A549 (cell line): ENCODE results near the gene KCNK2. TPM values are rescaled to one million over a fixed set of nuclear protein-coding genes. Genes with fewer than 3 reads are reported as not detected.

Experiments
- ATAC-seq, 2 experiments: fragments of 200-7000 bp in 1 of 2; fragments of >200 bp in 1 of 2; cut with Nextera tagmentation in 1 of 2; cut with Tn5 transposase in 1 of 2; 3 replicates each; pipeline versions ENCODE4 v1.8.0 to v1.9.1; 2018 to 2020; ENCODE audit warnings: mild to moderate bottlenecking in 1 of 2, moderate library complexity in 1 of 2
- CTCF ChIA-PET: fragments of 300-600 bp; sonication (Branson Sonifier 250); formaldehyde crosslinking; extraction: SDS; loops from one replicate; lab custom pipeline; 2021; ENCODE audit warnings: antibody characterized with exemption, inconsistent platforms; lab: Yijun Ruan, JAX
- POLR2A ChIA-PET: fragments of 350-600 bp; formaldehyde crosslinking; extraction: SDS; loops from one replicate; lab custom pipeline; 2021; ENCODE audit warnings: antibody characterized with exemption, inconsistent platforms; lab: Yijun Ruan, JAX
- DNase-seq, 2 experiments: peaks; one replicate each; pipeline versions ENCODE4 v3.0.0 to v3.0.0-alpha.2; 2011 to 2016; ENCODE audit warnings: low read depth in 1 of 2, low spot score in 1 of 2
- FAIRE-seq: peaks from 2 replicates; lab custom pipeline; 2011; peaks lifted over from hg19 to GRCh38; lab: Jason Lieb, UNC
- H3K27ac ChIP-seq, 2 experiments: fragments of >200 bp; sonication (Bioruptor Twin); formaldehyde crosslinking; 3 replicates each; pipeline ENCODE4 v1.5.1; 2016 to 2017
- H3K4me1 ChIP-seq: fragments of >200 bp; sonication (Bioruptor Twin); formaldehyde crosslinking; 3 replicates; pipeline ENCODE4 v1.6.1; 2016
- H3K4me2 ChIP-seq: fragments of >200 bp; sonication (Bioruptor Twin); formaldehyde crosslinking; 3 replicates; pipeline ENCODE4 v1.6.1; 2016
- H3K4me3 ChIP-seq: fragments of >200 bp; sonication (Bioruptor Twin); formaldehyde crosslinking; 3 replicates; pipeline ENCODE4 v1.5.1; 2016
- H3K9me3 ChIP-seq: fragments of >200 bp; sonication (Bioruptor Twin); formaldehyde crosslinking; 3 replicates; pipeline ENCODE4 v1.6.1; 2016
- CBX2 ChIP-seq: fragments of 200-600 bp; sonication (generic); IDR thresholded peaks from 2 replicates; pipeline ENCODE4 v1.6.1; 2016; ENCODE audit warnings: low read depth, mild to moderate bottlenecking, borderline replicate concordance
- CBX8 ChIP-seq: fragments of 200-600 bp; sonication (generic); IDR thresholded peaks from 2 replicates; pipeline ENCODE4 v1.6.1; 2016
- CEBPB ChIP-seq, 2 experiments: fragments of >200 bp in 1 of 2; sonication (Bioruptor Twin) in 1 of 2; formaldehyde crosslinking in 1 of 2; IDR thresholded peaks; 2 replicates each; pipeline ENCODE4 v1.6.1; 2012 to 2016
- CHD2 ChIP-seq: fragments of 150-350 bp; IDR thresholded peaks from 2 replicates; pipeline ENCODE4 v1.6.1; 2014; ENCODE audit warnings: low read length; ENCODE audit not compliant: partially characterized antibody
- CTCF ChIP-seq: fragments of >200 bp; sonication (Bioruptor Twin); formaldehyde crosslinking; IDR thresholded peaks from 3 replicates; pipeline ENCODE4 v1.5.1; 2016
- E2F6 ChIP-seq: IDR thresholded peaks from 2 replicates; pipeline ENCODE4 v1.6.1; 2012; ENCODE audit warnings: low read depth, borderline replicate concordance
- EP300 ChIP-seq, 2 experiments: fragments of >200 bp; sonication (Bioruptor Twin); formaldehyde crosslinking; IDR thresholded peaks; 2 replicates in 1 of 2; 3 replicates in 1 of 2; pipeline ENCODE4 v1.6.1; 2016 to 2017
- FOSL2 ChIP-seq, 2 experiments: fragments of 450-650 bp in 1 of 2; fragments of >200 bp in 1 of 2; sonication (Bioruptor Twin) in 1 of 2; formaldehyde crosslinking; IDR thresholded peaks; 2 replicates each; pipeline versions ENCODE4 v1.5.0 to v1.6.1; 2016 to 2020; ENCODE audit warnings: mild to moderate bottlenecking in 1 of 2, moderate library complexity in 1 of 2
- FOXS1 ChIP-seq: fragments of 250-450 bp; sonication (Bioruptor Pico); IDR thresholded peaks from 2 replicates; pipeline ENCODE4 v1.5.0; 2020; ENCODE audit warnings: mild to moderate bottlenecking, moderate library complexity
- GATA3 ChIP-seq: IDR thresholded peaks from 2 replicates; pipeline ENCODE4 v1.6.1; 2012; ENCODE audit warnings: borderline replicate concordance
- HEYL ChIP-seq: fragments of 250-450 bp; sonication (Bioruptor Pico); IDR thresholded peaks from 2 replicates; pipeline ENCODE4 v1.8.0; 2021; ENCODE audit warnings: mild to moderate bottlenecking, moderate library complexity
- HOXB5 ChIP-seq: fragments of 250-450 bp; sonication (Bioruptor Pico); IDR thresholded peaks from 2 replicates; pipeline ENCODE4 v1.5.0; 2020; ENCODE audit warnings: mild to moderate bottlenecking, moderate library complexity
- JUN ChIP-seq, 2 experiments: fragments of >200 bp; sonication (Bioruptor Twin); formaldehyde crosslinking; IDR thresholded peaks; 2 replicates in 1 of 2; 3 replicates in 1 of 2; pipeline ENCODE4 v1.6.1; 2016 to 2017
- JUNB ChIP-seq: fragments of >200 bp; sonication (Bioruptor Twin); formaldehyde crosslinking; IDR thresholded peaks from 2 replicates; pipeline ENCODE4 v1.6.1; 2016
- KDM1A ChIP-seq: fragments of 200-600 bp; sonication (generic); IDR thresholded peaks from 2 replicates; pipeline ENCODE4 v1.6.1; 2016; ENCODE audit warnings: low read depth, mild to moderate bottlenecking
- MAZ ChIP-seq: fragments of 150-350 bp; IDR thresholded peaks from 2 replicates; pipeline ENCODE4 v1.6.1; 2014; ENCODE audit warnings: antibody characterized with exemption, low read depth, low read length, borderline replicate concordance
- MYC ChIP-seq: IDR thresholded peaks from 2 replicates; pipeline ENCODE4 v1.6.1; 2012; ENCODE audit warnings: mild to moderate bottlenecking, inconsistent platforms, low read length, improper control_type of control experiment, borderline replicate concordance
- NR3C1 ChIP-seq: fragments of >200 bp; sonication (Bioruptor Twin); formaldehyde crosslinking; IDR thresholded peaks from 3 replicates; pipeline ENCODE4 v1.6.1; 2017
- RAD21 ChIP-seq, 2 experiments: fragments of >200 bp in 1 of 2; sonication (Bioruptor Twin) in 1 of 2; formaldehyde crosslinking in 1 of 2; IDR thresholded peaks in 1 of 2; conservative IDR thresholded peaks in 1 of 2; 2 replicates in 1 of 2; 3 replicates in 1 of 2; pipeline ENCODE4 v1.6.1; 2012 to 2018; ENCODE audit warnings: inconsistent platforms in 1 of 2
- RNF2 ChIP-seq: fragments of 200-600 bp; sonication (generic); IDR thresholded peaks from 2 replicates; pipeline ENCODE4 v1.6.1; 2016; ENCODE audit warnings: low read depth, mild to moderate bottlenecking, antibody characterized with exemption, moderate library complexity, borderline replicate concordance
- SREBF2 ChIP-seq: fragments of 450-650 bp; IDR thresholded peaks from 2 replicates; pipeline ENCODE4 v1.6.1; 2014; ENCODE audit warnings: mild to moderate bottlenecking, moderate library complexity
- USF2 ChIP-seq: fragments of 450-650 bp; IDR thresholded peaks from 2 replicates; pipeline ENCODE4 v1.6.1; 2014; ENCODE audit warnings: antibody characterized with exemption
- ZC3H11A ChIP-seq: fragments of 450-650 bp; IDR thresholded peaks from 2 replicates; pipeline ENCODE4 v1.6.1; 2014; ENCODE audit warnings: antibody characterized with exemption, mild to moderate bottlenecking
- ZSCAN20 ChIP-seq: fragments of 250-450 bp; sonication (Bioruptor Pico); IDR thresholded peaks from 2 replicates; pipeline ENCODE4 v1.8.0; 2022; ENCODE audit warnings: mild to moderate bottlenecking, moderate library complexity
- WGBS: methylation state at CpG from one replicate; pipeline ENCODE4 v1.1.6; 2017; ENCODE audit errors: missing lambda C conversion rate; 5-methylcytosine and 5-hydroxymethylcytosine counted together
- polyA plus RNA-seq, 4 experiments: library from polyadenylated mRNA; depleted of rRNA in 3 of 4; stranded (reverse); fragments of >200 nt; fragmentation: RNase III in 1 of 4; extraction: RNeasy Plus Mini Kit Qiagen cat#74134 plus additional on column Dnase treatment in 1 of 4; gene quantifications; 2 replicates in 3 of 4; 3 replicates in 1 of 4; pipeline ENCODE4 v1.2.3, GENCODE V29; 2011 to 2017
- TF ChIP-seq, protein P1 (sequence below): fragments of 250-450 bp; sonication (Bioruptor Pico); IDR thresholded peaks from 2 replicates; pipeline ENCODE4 v1.5.0; 2021; ENCODE audit warnings: mild to moderate bottlenecking, moderate library complexity, borderline replicate concordance

Gene KCNK2
- polyA plus RNA-seq, 2 of the 4 experiments (the other 2 are of a cell fraction) = 0.04 TPM; not detected in 1

- no peaks in the 10 kb centered on the region for H3K9me3 ChIP-seq
- CTCF ChIA-PET = interaction anchor here (0.8 to 1.3 kb wide), 2 partner anchors 127 to 513 kb away, joined by 3 to 5 read pairs; no protein-coding TSS in a partner anchor
- no peaks in the 10 kb centered on the region for H3K4me1 ChIP-seq
- H3K27ac ChIP-seq = no peak overlapping the region
- no peak for TF ChIP-seq KDM1A
- no peak for TF ChIP-seq NR3C1
- TF ChIP-seq CBX8 = no peak
- no peak for TF ChIP-seq SREBF2
- TF ChIP-seq CEBPB (IDR thresholded peaks at IDR 0.05) = no peak
- TF ChIP-seq JUNB = no peak
- TF ChIP-seq ZSCAN20 (CRISPR knock-in tag) = no peak
- no peak for TF ChIP-seq ZC3H11A
- no peak for TF ChIP-seq HOXB5 (CRISPR knock-in tag)
- FAIRE-seq (no peak), ATAC-seq (no peak), DNase-seq (no peak)
- 16% methylated on average over 2 of the region's 2 CpGs for WGBS
- no peak overlapping the region for H3K4me3 ChIP-seq
- no peak overlapping the region for H3K4me2 ChIP-seq
- POLR2A ChIA-PET = no interaction called here
Observed at GRCh38 chr1:215151841-215152549, 69.5 kb downstream of the KCNK2 start.

DNA sequence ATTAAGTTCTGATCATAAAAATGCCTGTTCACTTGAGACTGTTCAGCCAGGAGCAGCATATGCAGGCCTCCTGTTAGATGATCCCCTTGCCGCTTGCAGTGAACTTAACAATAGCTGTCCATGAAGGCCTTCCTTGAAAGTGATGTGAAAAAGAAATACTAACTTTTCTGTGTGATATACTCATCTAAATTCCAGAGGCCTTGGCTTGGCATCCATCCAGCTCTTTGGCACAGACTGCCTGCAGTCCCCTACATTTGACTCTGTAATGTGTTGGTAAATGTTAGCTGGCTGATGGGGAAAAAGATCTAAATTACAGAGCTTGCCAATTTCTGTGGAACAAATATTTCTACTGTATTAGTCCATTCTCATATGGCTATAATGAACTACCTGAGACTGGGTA is 73.7 kb downstream of the KCNK2 start:
- no peak for DNase-seq
- 88% methylated on average over 1 of the region's 1 CpG for WGBS
- POLR2A ChIA-PET = no interaction called here

GRCh38 chr1:215160351-215160750 is 77.8 kb downstream of the KCNK2 start:
- Histone ChIP-seq H3K4me3 (no peak overlapping the region), H3K9me3 (no peaks in the 10 kb centered on the region), H3K4me1 (no peaks in the 10 kb centered on the region), H3K27ac (no peak overlapping the region), H3K4me2 (no peak overlapping the region)
- DNase-seq (no peak), ATAC-seq (no peak), FAIRE-seq (no peak)
- ChIA-PET CTCF (interaction anchor here (1.5 kb wide), 1 partner anchor 330 kb away, joined by 3 read pairs; no protein-coding TSS in a partner anchor), POLR2A (no interaction called here)
- WGBS = 5% methylated on average over 1 of the region's 1 CpG
- TF ChIP-seq MAZ (no peak), GATA3 (no peak), KDM1A (no peak), CTCF (no peak), RAD21 (conservative IDR thresholded peaks at IDR 0.05 in 1 of 2, IDR thresholded peaks at IDR 0.05 in 1 of 2) (no peak), JUNB (no peak), HEYL (CRISPR knock-in tag) (no peak), RNF2 (no peak), SREBF2 (no peak)

More for the DNA sequence above, 73.7 kb downstream of the KCNK2 start:
- no peak overlapping the region for H3K4me2 ChIP-seq
- ATAC-seq = no peak
- FAIRE-seq = no peak
- no peak overlapping the region for H3K4me3 ChIP-seq
- H3K9me3 ChIP-seq = no peaks in the 10 kb centered on the region
- TF ChIP-seq, protein P1, sequence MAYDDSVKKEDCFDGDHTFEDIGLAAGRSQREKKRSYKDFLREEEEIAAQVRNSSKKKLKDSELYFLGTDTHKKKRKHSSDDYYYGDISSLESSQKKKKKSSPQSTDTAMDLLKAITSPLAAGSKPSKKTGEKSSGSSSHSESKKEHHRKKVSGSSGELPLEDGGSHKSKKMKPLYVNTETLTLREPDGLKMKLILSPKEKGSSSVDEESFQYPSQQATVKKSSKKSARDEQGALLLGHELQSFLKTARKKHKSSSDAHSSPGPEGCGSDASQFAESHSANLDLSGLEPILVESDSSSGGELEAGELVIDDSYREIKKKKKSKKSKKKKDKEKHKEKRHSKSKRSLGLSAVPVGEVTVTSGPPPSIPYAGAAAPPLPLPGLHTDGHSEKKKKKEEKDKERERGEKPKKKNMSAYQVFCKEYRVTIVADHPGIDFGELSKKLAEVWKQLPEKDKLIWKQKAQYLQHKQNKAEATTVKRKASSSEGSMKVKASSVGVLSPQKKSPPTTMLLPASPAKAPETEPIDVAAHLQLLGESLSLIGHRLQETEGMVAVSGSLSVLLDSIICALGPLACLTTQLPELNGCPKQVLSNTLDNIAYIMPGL (CRISPR knock-in tag) = no peak
- TF ChIP-seq E2F6 = no peak
- TF ChIP-seq MYC = no peak
- TF ChIP-seq CBX2 = no peak
- TF ChIP-seq CHD2 = no peak
- no peak for TF ChIP-seq HOXB5 (CRISPR knock-in tag)
- TF ChIP-seq GATA3 = no peak
- TF ChIP-seq FOSL2 (IDR thresholded peaks at IDR 0.05) = no peak
- TF ChIP-seq FOSL2 (CRISPR knock-in tag; IDR thresholded peaks at IDR 0.05) = no peak
- no peak for TF ChIP-seq ZSCAN20 (CRISPR knock-in tag)
- no peak for TF ChIP-seq FOXS1 (CRISPR knock-in tag)
- TF ChIP-seq EP300 (IDR thresholded peaks at IDR 0.05) = no peak
- TF ChIP-seq USF2 = no peak
- TF ChIP-seq JUN (IDR thresholded peaks at IDR 0.05) = no peak
- TF ChIP-seq, all 56 proteins: peak for 0
- CTCF ChIA-PET = interaction anchor here (1.4 kb wide), 1 partner anchor 10 kb away, joined by 5 read pairs; no protein-coding TSS in a partner anchor
- H3K27ac ChIP-seq = no peak overlapping the region
- no peaks in the 10 kb centered on the region for H3K4me1 ChIP-seq
